Osteocyte (in vitro differentiated cells): ENCODE measurements around the gene AMZ1. TPM values are rescaled to one million over a fixed set of nuclear protein-coding genes. Genes with fewer than 3 reads are reported as not detected.

Experiments
- DNase-seq: peaks from one replicate; pipeline ENCODE4 v3.0.0; 2021; ENCODE audit warnings: mixed read lengths; ENCODE audit not compliant: unreplicated experiment; ENCODE audit errors: extremely low spot score
- H3K27ac Mint-ChIP-seq: one replicate; pipeline ENCODE4 v1.8.0; 2021; ENCODE audit warnings: mild to moderate bottlenecking, mixed read lengths; ENCODE audit not compliant: unreplicated experiment
- H3K27me3 Mint-ChIP-seq: one replicate; pipeline ENCODE4 v1.8.0; 2021; ENCODE audit warnings: mixed read lengths; ENCODE audit not compliant: unreplicated experiment
- H3K36me3 Mint-ChIP-seq: one replicate; pipeline ENCODE4 v1.8.0; 2021; ENCODE audit warnings: mixed read lengths; ENCODE audit not compliant: unreplicated experiment
- H3K4me1 Mint-ChIP-seq: one replicate; pipeline ENCODE4 v1.8.0; 2021; ENCODE audit warnings: mixed read lengths; ENCODE audit not compliant: unreplicated experiment
- H3K4me3 Mint-ChIP-seq: one replicate; pipeline ENCODE4 v1.8.0; 2021; ENCODE audit warnings: mild to moderate bottlenecking, moderate library complexity, mixed read lengths; ENCODE audit not compliant: unreplicated experiment
- H3K9me3 Mint-ChIP-seq: one replicate; pipeline ENCODE4 v1.8.0; 2021; ENCODE audit warnings: mixed read lengths; ENCODE audit not compliant: unreplicated experiment
- total RNA-seq: library from RNA; stranded (reverse); gene quantifications from 2 replicates; pipeline ENCODE4 v1.2.1, GENCODE V29; 2021
- TF ChIP-seq, protein P1 (sequence below): fragments of 200-600 bp; sonication (generic); IDR thresholded peaks from 2 replicates; pipeline ENCODE4 v1.5.0; 2021; ENCODE audit warnings: antibody characterized with exemption, mild to moderate bottlenecking, moderate library complexity

Gene AMZ1
- total RNA-seq, 1 donor from 2014 or later: 5.8 TPM

GRCh38 chr7:2717293-2718261 lies 29.6 kb downstream of the AMZ1 start:
- no peak overlapping the region for H3K27ac Mint-ChIP-seq
- no peaks in the 10 kb centered on the region for H3K27me3 Mint-ChIP-seq
- no peak for DNase-seq
- no peaks in the 10 kb centered on the region for H3K9me3 Mint-ChIP-seq
- H3K4me3 Mint-ChIP-seq: no peak overlapping the region
- H3K36me3 Mint-ChIP-seq: peaks cover 38% of the 10 kb centered on the region
- peaks cover 11% of the 10 kb centered on the region for H3K4me1 Mint-ChIP-seq
- TF ChIP-seq, protein P1, sequence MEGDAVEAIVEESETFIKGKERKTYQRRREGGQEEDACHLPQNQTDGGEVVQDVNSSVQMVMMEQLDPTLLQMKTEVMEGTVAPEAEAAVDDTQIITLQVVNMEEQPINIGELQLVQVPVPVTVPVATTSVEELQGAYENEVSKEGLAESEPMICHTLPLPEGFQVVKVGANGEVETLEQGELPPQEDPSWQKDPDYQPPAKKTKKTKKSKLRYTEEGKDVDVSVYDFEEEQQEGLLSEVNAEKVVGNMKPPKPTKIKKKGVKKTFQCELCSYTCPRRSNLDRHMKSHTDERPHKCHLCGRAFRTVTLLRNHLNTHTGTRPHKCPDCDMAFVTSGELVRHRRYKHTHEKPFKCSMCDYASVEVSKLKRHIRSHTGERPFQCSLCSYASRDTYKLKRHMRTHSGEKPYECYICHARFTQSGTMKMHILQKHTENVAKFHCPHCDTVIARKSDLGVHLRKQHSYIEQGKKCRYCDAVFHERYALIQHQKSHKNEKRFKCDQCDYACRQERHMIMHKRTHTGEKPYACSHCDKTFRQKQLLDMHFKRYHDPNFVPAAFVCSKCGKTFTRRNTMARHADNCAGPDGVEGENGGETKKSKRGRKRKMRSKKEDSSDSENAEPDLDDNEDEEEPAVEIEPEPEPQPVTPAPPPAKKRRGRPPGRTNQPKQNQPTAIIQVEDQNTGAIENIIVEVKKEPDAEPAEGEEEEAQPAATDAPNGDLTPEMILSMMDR: no peak

DNA sequence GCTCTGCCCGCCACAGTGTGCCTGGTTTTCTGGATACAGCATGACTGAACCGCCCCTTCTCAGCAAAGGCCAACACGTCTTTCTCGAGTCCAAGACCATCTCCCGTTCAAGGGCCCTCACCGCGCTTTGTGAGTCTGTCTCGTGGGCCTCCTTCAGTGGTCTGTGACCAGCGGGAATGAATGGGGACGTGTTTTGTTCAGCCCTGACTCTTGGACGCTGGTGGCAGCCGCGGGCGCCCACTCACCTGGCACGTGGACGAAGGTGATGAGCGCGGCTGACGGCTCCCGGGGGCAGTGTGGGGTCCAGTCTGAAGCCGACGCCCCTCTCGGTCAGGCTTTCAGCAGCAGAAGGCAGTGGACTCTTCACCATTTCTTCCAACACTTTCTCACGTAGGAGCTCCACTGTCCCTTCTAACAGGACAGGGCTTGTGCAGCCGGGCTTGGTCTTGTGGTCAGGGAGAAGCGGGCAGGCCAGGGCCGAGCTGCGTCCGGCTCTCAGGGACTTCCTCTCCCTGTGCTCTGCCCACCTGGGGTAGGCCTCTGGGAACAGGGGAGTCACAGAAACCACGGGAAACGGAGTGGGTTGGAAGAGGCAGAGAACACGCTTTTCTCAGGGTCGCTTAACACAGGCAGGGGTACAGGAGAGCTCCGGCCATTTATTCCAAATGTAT lies 30.4 kb downstream of the AMZ1 start:
- no peak overlapping the region for H3K27ac Mint-ChIP-seq
- H3K4me3 Mint-ChIP-seq: no peak overlapping the region
- H3K36me3 Mint-ChIP-seq: peaks cover 38% of the 10 kb centered on the region
- TF ChIP-seq, protein P1: no peak
- DNase-seq: no peak
- no peaks in the 10 kb centered on the region for H3K27me3 Mint-ChIP-seq
- H3K9me3 Mint-ChIP-seq: no peaks in the 10 kb centered on the region
- peaks cover 10% of the 10 kb centered on the region for H3K4me1 Mint-ChIP-seq

- DNase-seq: no peak
- H3K27ac Mint-ChIP-seq: no peak overlapping the region
- peaks cover 39% of the 10 kb centered on the region for H3K36me3 Mint-ChIP-seq
- no peaks in the 10 kb centered on the region for H3K9me3 Mint-ChIP-seq
- peaks cover 4% of the 10 kb centered on the region for H3K4me1 Mint-ChIP-seq
- no peaks in the 10 kb centered on the region for H3K27me3 Mint-ChIP-seq
- TF ChIP-seq, protein P1: peak; percentile 55
- no peak overlapping the region for H3K4me3 Mint-ChIP-seq
These were observed 31.0 kb downstream of the AMZ1 start for GRCh38 chr7:2719007-2719406.

GRCh38 chr7:2720024-2720423 lies 32.0 kb downstream of the AMZ1 start:
- DNase-seq: no peak
- Mint-ChIP-seq H3K36me3 (peaks cover 30% of the 10 kb centered on the region), H3K4me3 (no peak overlapping the region), H3K27ac (no peak overlapping the region), H3K4me1 (peaks cover 3% of the 10 kb centered on the region), H3K27me3 (no peaks in the 10 kb centered on the region), H3K9me3 (no peaks in the 10 kb centered on the region)
- TF ChIP-seq, protein P1: no peak

- no peak for DNase-seq
- no peak overlapping the region for H3K4me3 Mint-ChIP-seq
- H3K36me3 Mint-ChIP-seq: peaks cover 31% of the 10 kb centered on the region
- H3K9me3 Mint-ChIP-seq: no peaks in the 10 kb centered on the region
- TF ChIP-seq, protein P1: no peak
- H3K4me1 Mint-ChIP-seq: peaks cover 3% of the 10 kb centered on the region
- no peaks in the 10 kb centered on the region for H3K27me3 Mint-ChIP-seq
- no peak overlapping the region for H3K27ac Mint-ChIP-seq
These were observed 33.8 kb downstream of the AMZ1 start for GRCh38 chr7:2721842-2722241.
